Kidney (tissue), 14 donors: ENCODE data around the gene TRAF3IP1. TPM values are rescaled to one million over a fixed set of nuclear protein-coding genes. Genes with fewer than 3 reads are reported as not detected.
A peak's percentile ranks its signal among the peaks of the same experiment; 100 is the strongest.

Experiments
- DNase-seq, 5 donors: peaks; one replicate each; pipeline ENCODE4 v3.0.0-alpha.2; 2013 to 2020
- FAIRE-seq: peaks from 2 replicates; lab custom pipeline; 2012; peaks lifted over from hg19 to GRCh38; lab: Jason Lieb, UNC
- H3K27ac ChIP-seq, 2 donors: one replicate each; pipeline ENCODE4 v1.7.0; 2013; ENCODE audit warnings: low read depth in 2 of 2, low read length in 2 of 2, inconsistent platforms in 1 of 2
- H3K27me3 ChIP-seq: one replicate; pipeline ENCODE4 v1.7.1; 2013; ENCODE audit warnings: low read length, inconsistent platforms; ENCODE audit not compliant: control insufficient read depth, insufficient read depth
- H3K36me3 ChIP-seq, 3 donors: one replicate each; pipeline versions ENCODE4 v1.7.0 to v1.7.1; 2013; ENCODE audit warnings: low read length in 3 of 3, control low read depth in 1 of 3, inconsistent platforms in 1 of 3; ENCODE audit not compliant: insufficient read depth in 3 of 3, control insufficient read depth in 2 of 3
- H3K4me1 ChIP-seq, 3 donors: one replicate each; pipeline versions ENCODE4 v1.7.0 to v1.7.1; 2013; ENCODE audit warnings: low read length in 3 of 3, inconsistent platforms in 1 of 3, low read depth in 1 of 3; ENCODE audit not compliant: control insufficient read depth in 2 of 3, insufficient read depth in 2 of 3
- H3K4me3 ChIP-seq, 3 donors: one replicate each; pipeline versions ENCODE4 v1.7.0 to v1.8.1; 2013; ENCODE audit warnings: low read length in 3 of 3, control low read depth in 1 of 3, inconsistent platforms in 1 of 3
- H3K9ac ChIP-seq, 3 donors: one replicate each; pipeline versions ENCODE4 v1.7.0 to v1.7.1; 2013; ENCODE audit warnings: low read length in 3 of 3, control low read depth in 1 of 3, inconsistent platforms in 1 of 3
- H3K9me3 ChIP-seq, 3 donors: one replicate each; pipeline versions ENCODE4 v1.7.0 to v1.7.1; 2013; ENCODE audit warnings: low read length in 3 of 3, control low read depth in 1 of 3, inconsistent platforms in 1 of 3; ENCODE audit not compliant: control insufficient read depth in 2 of 3, insufficient read depth in 1 of 3
- CTCF ChIP-seq: IDR thresholded peaks from 3 replicates; pipeline ENCODE4 v1.5.1; 2012; ENCODE audit warnings: mild to moderate bottlenecking, moderate library complexity, borderline replicate concordance; ENCODE audit not compliant: insufficient read depth; ENCODE audit errors: extremely low read depth
- intact Hi-C: fragments of 100-400 bp; cut with DNase I; formaldehyde crosslinking; loops from one replicate; pipeline ENCODE4 v1.11.1; 2022
- polyA plus RNA-seq: library from polyadenylated mRNA; stranded (reverse); fragments of 350-450 nt; fragmentation: Illumina TruSeq; extraction: RNeasy Lipid Tissue Mini Kit (QIAGEN cat#74804); gene quantifications from one replicate; pipeline ENCODE4 v1.2.3, GENCODE V29; 2014; ENCODE audit warnings: low read depth, low replicate concordance; ENCODE audit not compliant: insufficient read depth
- total RNA-seq: library from RNA; stranded (reverse); fragmentation: NEBNext Ultra II Directional; extraction: Animal tissue kit (Norgen Biotek cat#: 25700); gene quantifications from one replicate; pipeline ENCODE4 v1.2.1, GENCODE V29; 2021
- donor health status: control.
- donor health status: control.
- donor health status: control.
- donor health status: control.
- donor health status: control.
- donor health status: DM: yes; HTN: yes; CAD: no.
- donor health status: Normal renal cell carcinoma (clear cell type).

TRAF3IP1 gene
- total and polyA plus RNA-seq, 2 donors from 2014 or later = 6.4 to 24.2 TPM

GRCh38 chr2:238278626-238279323 is 41.5 kb upstream of the TRAF3IP1 start:
- Histone ChIP-seq H3K9me3 (no peaks in the 10 kb centered on the region), H3K4me1 (peaks cover 0 to 18% (median 11%) of the 10 kb centered on the region in 3 donors), H3K9ac (no peak overlapping the region), H3K27ac (no peak overlapping the region), H3K27me3 (no peaks in the 10 kb centered on the region), H3K36me3 (peaks cover 2 to 30% (median 18%) of the 10 kb centered on the region in 3 donors), H3K4me3 (no peak overlapping the region)
- intact Hi-C loops = no loop called here
- peak in 1 of 5 donors; percentile 52 for DNase-seq
- no peak for TF ChIP-seq CTCF
- no peak for FAIRE-seq

- Histone ChIP-seq H3K4me3 (no peak overlapping the region), H3K4me1 (peaks cover 0 to 18% (median 11%) of the 10 kb centered on the region in 3 donors), H3K9ac (no peak overlapping the region), H3K36me3 (peaks cover 2 to 30% (median 18%) of the 10 kb centered on the region in 3 donors), H3K9me3 (no peaks in the 10 kb centered on the region), H3K27ac (no peak overlapping the region), H3K27me3 (no peaks in the 10 kb centered on the region)
- intact Hi-C loops = no loop called here
- no peak for TF ChIP-seq CTCF
- FAIRE-seq = no peak
- peak in 1 of 5 donors; percentile 58 for DNase-seq
Observed at GRCh38 chr2:238279324-238279682, 41.0 kb upstream of the TRAF3IP1 start.

GRCh38 chr2:238280083-238280825 is 40.1 kb upstream of the TRAF3IP1 start:
- Histone ChIP-seq H3K9me3 (no peaks in the 10 kb centered on the region), H3K9ac (no peak overlapping the region), H3K36me3 (peaks cover 2 to 24% (median 13%) of the 10 kb centered on the region in 3 donors), H3K4me1 (peaks cover 0 to 23% (median 14%) of the 10 kb centered on the region in 3 donors), H3K4me3 (no peak overlapping the region), H3K27ac (no peak overlapping the region), H3K27me3 (no peaks in the 10 kb centered on the region)
- DNase-seq (peak in 1 of 5 donors; percentile 26), FAIRE-seq (no peak)
- TF ChIP-seq CTCF = no peak
- intact Hi-C loops = no loop called here
